Left ventricle myocardium superior (tissue), 1 donor: ENCODE results near the gene CCK. TPM values are rescaled to one million over a fixed set of nuclear protein-coding genes. Genes with fewer than 3 reads are reported as not detected.
A peak's percentile ranks its signal among the peaks of the same experiment; 100 is the strongest.

Experiments
- ATAC-seq: fragments of 200-7000 bp; cut with Tn5 transposase; one replicate; pipeline ENCODE4 v1.9.1; 2020; ENCODE audit warnings: mild to moderate bottlenecking, moderate library complexity
- DNase-seq: peaks from one replicate; pipeline ENCODE4 v3.0.0-alpha.2; 2020
- intact Hi-C: fragments of 100-400 bp; cut with micrococcal nuclease; formaldehyde crosslinking; loops from one replicate; pipeline ENCODE4 v1.11.0; 2022
- total RNA-seq: library from RNA; stranded (reverse); fragmentation: NEBNext Ultra II Directional; extraction: Animal tissue kit (Norgen Biotek cat#: 25700); gene quantifications from one replicate; pipeline ENCODE4 v1.2.1, GENCODE V29; 2021
- donor health status: DM: no; HTN: yes; CAD: no; lungs with severe emphysema.

CCK gene
- total RNA-seq, 1 donor from 2014 or later, result not detected

DNA sequence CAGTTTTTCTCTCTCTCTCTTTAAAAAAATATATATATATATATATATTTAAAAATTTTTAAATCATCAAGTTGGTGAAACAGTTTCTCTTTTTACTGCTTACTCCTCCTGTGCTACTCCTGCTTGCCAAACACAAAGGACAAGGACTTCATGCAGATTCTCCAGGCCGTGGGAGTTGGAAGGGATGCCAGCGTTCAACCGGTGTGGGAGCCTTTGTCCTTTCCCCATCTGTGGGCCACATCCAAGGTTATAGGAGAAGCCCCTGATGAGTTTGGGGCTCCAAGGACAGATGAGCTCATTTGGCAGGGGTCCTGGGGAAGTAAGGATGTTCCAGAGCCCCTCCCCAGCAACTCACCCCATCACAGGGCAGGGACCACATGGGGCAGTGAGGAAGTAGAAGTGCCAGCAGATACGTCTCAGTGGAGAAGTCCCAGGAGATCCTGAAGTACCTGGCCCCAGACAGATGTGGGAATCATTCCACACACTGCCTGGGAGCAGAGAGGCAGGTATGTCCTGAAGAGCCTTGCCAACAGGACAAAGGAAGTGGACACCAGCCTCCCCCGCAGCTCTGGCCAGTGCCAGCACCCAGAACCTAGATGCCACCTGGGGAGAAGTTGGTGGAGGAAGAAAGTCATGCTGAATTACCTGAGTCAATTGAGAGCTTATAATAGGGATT is 36.6 kb downstream of the CCK start:
- ATAC-seq, result no peak
- intact Hi-C loops, result no loop called here

DNA sequence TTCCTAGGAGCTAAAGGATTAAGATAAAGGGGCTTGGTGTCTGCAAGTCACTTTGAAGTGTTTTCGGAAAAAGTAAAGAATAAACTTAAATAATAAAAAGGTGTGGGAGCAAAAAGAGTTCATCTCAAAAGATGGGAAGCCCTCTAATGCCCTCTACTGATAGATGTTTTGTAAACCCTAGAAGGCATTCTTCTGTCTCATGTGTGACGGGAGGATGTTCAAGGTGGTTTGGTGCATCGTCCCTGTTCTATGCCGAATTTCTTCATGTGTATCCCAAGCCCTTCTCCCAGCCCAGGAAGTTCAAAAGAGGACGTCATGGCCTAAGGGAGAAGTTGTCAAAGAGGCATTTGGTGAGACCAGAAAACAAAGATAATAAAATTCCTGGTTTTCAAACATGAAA is 37.2 kb downstream of the CCK start:
- DNase-seq, result no peak
- ATAC-seq, result no peak
- intact Hi-C loops, result no loop called here

More for the DNA sequence above, 36.6 kb downstream of the CCK start:
- no peak for DNase-seq

DNA sequence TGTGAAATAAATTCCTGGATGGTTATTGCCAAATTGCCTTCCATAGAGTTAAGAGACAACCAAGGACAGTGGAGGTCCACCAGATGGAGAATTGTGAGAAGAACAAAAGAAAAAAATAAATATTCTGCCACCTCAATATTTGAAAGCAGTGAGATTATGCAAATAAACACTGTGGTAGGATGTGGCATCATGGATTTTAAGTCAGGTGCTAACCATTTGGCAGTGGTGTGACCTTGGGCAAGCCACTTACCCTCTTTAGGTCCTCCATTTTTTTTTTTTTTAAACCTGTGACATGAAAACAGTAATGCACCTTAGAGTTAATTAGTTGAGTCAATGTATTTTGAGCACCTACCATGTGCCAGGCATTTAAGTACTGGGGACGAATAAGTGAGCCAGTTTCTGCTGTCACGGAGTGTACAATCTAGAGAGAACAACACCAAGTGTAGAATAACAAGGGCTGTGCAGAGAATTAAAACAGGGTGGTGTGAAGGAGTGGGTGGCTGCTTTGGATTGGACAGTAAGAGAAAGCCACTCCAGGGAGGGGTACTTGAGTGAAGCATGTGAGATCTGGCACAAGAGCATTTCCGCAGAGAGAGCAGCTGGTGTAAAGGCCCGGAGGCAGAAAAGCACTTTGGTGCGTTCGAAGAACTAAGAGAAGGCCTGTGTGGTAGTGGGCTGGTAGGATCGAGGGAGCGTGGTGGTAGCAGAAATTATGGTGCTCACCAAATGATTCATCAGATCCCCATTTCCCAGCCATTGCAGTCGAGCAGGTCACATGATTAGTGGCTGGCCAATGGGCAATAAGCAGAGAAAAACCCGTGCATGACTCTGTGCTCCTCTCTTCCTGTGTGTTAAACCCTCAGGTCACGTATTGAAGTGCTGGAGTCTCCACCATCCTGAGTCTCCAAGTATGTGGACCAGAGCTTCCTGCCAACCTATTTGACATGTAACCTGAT is 39.2 kb downstream of the CCK start:
- ATAC-seq, result no peak
- intact Hi-C loops, result no loop called here
- DNase-seq, result no peak

DNA sequence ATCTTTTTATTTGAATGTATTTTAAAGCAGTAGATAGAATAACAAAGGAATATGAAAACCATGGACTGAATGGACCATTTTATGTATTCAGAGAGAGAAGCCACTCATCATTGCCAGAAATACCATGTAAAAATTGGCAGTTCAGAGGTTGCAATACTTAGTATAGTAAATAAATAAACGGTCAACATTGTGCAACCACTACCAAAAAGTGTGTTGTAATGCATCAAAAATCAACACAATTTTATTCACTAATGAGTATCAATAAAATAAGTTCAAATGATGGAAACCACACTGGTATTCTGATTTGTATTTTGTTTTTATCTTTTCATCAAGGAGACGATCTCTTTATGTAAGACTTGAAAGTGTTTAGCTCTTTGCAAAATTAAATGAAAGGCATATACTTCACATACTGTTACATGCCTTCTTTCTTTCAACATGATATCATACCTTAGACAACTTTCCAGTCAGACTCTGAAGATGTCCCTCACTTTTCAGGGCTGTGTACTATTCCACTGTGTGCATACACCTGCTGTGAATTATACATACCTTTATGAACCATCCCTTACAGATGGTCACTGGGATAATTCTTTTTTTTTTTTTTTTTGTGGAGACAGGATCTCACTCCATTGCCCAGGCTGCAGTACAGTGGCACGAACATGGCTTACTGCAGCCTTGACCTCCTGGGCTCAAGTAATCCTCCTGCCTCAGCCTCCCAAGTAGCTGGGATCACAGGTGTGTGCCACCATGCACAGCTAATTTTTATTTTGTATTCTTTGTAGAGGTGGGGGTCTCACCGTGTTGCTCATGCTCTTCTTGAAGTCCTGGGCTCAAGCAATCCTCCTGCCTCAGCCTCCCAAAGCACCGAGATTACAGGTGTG is 40.3 kb downstream of the CCK start:
- ATAC-seq (no peak), DNase-seq (no peak)
- intact Hi-C loops, result no loop called here

DNA sequence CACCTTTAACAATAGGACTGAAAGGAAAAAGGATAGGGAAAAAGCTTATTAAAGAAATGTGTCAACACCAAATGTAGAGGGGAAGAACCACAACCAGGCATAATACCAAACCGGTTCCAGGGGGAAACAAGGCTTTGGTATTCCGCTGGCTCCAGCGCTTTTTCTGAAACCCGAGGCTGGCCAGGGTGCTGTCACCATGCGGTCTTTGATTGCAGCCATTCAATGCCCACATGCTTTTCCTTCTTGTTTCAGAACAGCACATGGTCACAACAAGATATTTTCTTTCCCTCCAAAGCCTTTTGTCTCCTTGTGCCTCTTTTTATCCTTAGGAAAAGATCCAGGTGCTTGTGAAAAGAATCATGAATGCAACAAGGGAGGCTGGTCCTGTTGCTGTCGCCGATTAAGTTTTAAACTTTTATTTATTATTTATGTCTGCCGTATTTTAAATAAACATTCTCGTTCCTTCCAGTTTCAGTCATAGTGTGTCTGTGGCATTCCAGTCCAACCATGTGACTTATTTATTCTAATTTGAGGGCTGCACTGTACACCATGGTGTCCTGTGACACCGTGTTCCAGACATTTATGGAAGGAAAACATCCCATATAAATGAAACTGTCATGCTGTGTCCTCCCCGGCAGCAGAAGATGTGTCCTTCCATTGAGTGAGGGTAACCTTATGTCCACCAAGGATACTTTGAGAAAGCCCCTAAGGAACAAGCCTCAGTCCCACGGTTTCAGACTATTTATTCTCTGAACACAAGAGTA is 41.1 kb downstream of the CCK start:
- no peak for DNase-seq
- intact Hi-C loops, result no loop called here
- peak; percentile 87 for ATAC-seq

DNA sequence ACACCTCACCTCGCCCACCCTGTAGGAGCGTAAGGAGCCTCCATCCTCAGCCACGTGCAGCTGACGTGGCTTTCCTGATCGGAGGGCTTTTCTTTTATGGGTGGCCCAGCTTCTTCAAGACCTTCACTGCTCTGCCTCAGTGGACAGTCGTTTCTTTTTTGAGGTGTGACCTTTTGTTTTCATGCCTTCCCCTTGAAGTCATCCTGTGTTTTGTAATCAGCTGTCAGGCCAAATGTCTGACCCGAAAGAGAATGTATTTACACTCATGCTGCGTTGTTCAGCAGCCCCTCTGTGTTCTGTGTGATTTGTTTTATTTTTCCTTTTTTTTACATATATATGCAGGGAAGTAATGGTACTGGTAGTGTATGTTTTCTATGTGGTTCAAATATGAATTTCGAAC is 41.8 kb downstream of the CCK start:
- intact Hi-C loops, result no loop called here
- DNase-seq (no peak), ATAC-seq (no peak)

DNA sequence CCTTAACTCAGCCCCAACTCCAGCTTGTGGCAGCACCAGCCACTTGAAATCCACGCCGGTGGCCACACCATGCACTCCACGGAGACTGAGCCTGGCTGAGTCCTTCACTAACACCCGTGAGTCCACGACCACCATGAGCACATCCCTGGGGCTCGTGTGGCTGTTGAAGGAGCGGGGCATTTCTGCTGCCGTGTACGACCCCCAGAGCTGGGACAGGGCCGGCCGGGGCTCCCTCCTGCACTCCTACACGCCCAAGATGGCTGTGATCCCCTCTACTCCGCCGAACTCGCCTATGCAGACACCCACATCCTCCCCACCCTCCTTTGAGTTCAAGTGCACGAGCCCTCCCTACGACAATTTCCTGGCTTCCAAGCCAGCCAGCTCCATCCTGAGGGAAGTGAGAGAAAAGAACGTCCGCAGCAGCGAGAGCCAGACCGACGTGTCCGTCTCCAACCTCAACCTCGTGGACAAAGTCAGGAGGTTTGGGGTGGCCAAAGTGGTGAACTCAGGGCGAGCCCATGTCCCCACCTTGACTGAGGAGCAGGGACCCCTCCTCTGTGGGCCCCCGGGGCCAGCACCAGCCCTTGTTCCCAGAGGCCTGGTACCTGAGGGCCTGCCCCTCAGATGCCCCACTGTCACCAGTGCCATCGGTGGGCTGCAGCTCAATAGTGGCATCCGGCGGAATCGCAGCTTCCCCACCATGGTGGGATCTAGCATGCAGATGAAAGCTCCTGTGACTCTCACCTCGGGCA is 42.9 kb downstream of the CCK start:
- DNase-seq (no peak), ATAC-seq (peak; percentile 8)
- intact Hi-C loops, result no loop called here

DNA sequence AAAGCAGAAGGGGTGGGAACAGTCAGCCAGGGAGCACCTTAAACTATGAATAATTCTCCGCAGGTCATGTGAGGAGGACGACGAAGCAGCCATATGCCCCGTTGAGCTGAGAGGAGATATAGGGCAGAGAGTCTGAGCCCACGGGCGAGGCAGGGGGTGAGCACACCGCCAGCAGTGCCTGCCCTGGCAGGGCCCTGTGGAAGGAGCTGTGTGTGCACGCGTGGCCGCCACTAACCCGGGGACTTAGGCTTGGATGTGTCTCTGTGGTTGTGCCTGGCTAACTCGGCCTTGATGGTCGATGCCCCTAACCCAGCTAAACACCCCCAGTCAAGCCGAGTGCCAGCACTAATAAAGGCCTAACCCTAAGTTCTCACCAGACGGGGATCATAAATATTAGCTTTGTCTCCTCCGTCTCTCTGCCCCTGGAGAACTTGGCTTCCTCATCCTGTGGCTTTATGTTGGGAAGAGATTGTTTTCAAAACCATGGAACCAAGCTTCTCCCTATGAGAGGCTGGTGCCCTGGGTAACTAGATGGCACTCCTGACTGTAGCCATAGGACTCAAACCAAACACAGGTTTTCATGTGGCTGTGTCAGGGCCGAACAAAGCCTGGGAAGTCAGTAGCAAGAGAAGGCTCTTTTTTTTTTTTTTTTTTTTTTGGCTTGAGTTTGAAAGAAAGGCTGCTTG is 45.4 kb downstream of the CCK start:
- DNase-seq, result no peak
- no peak for ATAC-seq
- intact Hi-C loops, result no loop called here

DNA sequence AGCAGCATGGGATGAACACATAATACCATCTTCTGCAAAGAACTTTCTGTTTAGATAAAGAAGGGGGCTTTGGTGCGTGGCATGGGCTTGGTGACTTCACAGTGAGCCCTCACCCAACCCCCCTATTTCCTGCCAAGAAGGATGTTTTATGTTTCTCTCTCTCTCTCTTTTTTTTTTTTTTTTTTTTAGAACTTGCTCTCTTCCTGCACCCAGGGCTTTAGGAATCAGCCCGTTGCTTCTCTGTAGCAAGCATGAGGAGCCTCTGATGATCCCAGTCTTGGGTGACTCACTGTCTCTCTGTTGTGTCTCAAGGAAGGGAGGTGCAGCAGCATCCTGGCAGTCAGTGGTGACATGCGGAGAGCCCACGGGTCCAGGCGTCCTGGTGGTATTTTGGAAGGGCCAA is 49.1 kb downstream of the CCK start:
- DNase-seq (no peak), ATAC-seq (no peak)
- intact Hi-C loops, result no loop called here

DNA sequence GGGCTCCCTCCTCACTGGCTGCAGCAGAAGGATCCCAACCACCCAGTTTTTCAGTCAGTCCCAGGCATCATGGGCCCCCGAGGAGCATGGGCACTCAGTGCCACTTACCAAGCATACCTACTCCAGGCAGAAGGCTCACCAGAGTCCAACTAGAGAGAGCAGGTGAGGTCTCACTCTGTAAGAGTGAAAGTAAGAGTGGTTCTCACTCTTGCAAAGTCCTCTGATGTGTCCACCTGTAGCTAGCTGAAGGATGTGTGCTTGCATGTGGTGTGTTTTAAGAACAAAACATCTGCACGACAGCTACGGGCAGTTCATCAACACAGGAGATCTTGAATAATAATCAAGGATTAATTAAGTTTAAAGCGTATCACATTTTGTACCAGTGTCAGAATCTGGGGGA is 49.7 kb downstream of the CCK start:
- intact Hi-C loops, result no loop called here
- no peak for ATAC-seq
- DNase-seq, result no peak

DNA sequence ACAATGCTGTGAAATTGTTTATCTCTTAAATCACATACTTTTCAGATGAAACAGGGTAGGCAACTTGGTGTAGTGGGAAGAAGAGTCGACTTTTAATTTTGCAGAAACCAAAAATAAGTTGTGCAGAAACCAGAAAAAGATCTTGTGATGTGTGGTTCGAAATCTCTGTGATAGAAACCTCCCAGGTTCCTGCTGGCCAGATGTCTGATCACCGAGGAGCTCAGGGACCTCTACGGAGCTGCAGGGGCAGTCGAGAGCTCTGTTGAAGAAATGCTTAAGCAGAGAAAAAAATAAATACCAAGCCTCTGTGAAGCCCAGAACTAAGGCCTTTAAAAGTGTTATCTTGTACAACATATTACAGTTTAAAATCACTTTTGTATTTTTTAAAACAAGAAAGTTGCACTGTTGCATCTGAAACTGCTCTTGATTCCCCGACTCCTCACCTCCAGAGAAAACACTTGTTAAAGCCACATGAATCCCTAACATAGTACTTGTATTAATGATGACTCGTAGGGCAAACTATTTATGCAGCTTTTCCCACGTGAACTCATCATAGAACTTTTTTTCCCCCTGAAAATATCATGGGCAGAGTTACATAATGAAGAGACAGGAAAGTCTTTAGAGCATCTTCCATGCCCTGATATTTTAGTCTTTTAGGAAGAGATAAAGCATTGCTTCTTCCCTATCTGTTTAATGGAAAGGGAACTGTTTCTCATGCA is 51.3 kb downstream of the CCK start:
- DNase-seq (no peak), ATAC-seq (no peak)
- intact Hi-C loops, result no loop called here

DNA sequence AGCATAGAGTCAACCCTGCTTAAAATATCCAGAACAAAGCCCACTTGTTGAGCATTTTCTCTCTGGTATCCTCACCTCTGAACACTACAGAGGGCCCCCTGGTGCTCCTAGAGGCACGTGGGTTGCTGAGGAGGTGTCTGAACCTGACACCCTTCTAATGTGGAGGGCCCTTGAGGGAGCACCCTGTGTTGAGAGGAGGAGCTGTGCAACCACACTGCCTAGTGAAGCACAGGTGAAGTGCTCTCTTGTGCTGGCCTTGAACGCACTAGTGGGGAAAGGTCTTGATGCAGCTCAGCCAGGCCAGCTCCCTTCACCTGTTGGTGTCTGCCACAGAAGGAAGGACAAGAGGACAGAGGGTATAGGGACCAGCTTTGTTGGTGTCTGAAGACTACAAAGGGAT is 51.9 kb downstream of the CCK start:
- ATAC-seq (no peak), DNase-seq (no peak)
- intact Hi-C loops, result no loop called here

DNA sequence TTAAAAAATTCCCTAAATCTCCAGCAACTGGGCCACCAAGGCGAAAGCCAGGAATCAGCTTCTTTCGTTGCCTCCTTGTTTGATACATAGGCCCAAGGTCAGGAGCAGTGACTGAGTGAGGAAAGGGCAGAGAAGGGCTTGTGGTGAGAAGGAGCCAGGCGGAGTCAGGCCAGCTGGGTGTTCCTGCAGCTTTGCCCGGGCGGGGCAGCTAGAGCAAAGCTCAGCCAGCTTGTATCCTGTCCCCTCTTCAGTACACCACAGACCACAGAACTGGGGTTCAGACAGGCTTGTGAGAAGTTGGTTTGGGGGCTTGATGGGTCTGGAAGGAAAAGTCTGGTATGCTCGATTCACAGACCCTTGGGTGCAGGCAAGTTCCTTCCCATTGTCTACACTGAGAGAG is 52.6 kb downstream of the CCK start:
- DNase-seq (no peak), ATAC-seq (no peak)
- intact Hi-C loops, result no loop called here

DNA sequence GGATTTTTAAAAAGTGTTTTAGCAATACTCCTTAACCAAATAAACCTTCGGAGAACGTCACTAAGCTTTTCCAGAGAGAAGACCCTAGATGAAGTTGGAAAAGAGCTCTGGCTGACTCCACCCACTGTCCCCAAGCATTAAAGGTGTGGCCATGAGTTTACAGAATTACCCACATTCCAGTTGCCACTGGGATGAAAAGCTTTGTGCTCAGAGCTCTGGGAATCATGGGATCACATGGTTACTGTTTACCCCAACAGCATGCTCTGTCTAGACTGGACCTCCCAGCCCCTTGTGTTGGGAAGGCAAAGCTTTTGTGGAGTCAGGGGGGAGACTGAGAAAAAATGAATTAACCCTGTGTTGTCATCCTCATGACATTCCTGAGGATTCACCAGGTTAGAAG is 55.3 kb downstream of the CCK start:
- DNase-seq (no peak), ATAC-seq (no peak)
- intact Hi-C loops, result no loop called here

DNA sequence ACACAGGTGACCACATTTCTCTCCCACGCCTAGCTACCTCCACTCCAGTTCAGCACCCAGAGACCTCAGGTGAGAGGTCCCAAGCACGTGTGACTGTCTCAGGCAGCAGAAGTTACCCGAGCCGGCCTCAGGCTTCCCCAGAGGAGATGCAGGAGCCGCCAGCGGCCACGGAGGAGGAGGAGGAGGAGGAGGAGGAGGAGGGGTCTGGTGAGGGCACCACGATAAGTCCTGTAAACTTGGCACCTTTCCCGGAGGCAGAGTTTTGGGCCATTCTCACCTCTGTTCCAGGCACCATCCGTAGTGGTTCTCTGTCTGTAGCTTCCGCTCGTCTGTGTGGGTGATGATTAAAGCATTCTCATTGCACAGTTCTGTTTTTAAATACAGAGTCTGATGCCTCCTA is 56.1 kb downstream of the CCK start:
- intact Hi-C loops, result no loop called here
- ATAC-seq (peak; percentile 69), DNase-seq (no peak)
